ENCODE results near the gene RSAD1. TPM values are rescaled to one million over a fixed set of nuclear protein-coding genes. Genes with fewer than 3 reads are reported as not detected.
A peak's percentile ranks its signal among the peaks of the same experiment; 100 is the strongest.

The RSAD1 gene
- total and polyA plus RNA-seq, 4 donors: 10.8 to 22.7 (median 18.6) TPM

DNA sequence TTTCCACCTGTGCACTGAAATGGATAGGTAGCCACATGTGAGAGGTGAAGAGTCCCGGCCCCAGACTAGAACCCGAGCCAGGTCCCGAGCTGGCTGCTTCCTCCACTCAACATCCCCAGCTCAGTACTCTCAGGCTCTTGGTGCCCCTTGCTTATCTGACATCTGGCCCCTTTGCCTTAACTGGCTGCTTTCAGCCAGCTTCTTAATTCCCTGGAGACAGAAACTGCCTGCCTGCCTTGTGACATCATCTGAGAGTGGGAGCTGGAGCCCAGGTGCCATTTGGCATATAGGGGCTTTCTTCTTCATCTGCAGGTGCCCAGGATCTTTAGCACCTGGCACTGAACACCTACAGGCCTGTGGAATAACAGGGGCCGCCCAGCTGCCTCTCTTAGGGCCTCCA, 18.9 kb upstream of the RSAD1 start:
- Histone ChIP-seq H3K27me3 (ENCODE audit: control insufficient read depth in 4 of 4, insufficient read depth in 4 of 4, low read length in 3 of 4) (no peaks in the 10 kb centered on the region), H3K27ac (ENCODE audit: low read depth in 1 of 2, low read length in 2 of 2) (peak overlapping the region in 1 of 2 donors; percentile 73), H3K4me1 (ENCODE audit: control insufficient read depth in 4 of 4, insufficient read depth in 4 of 4, low read length in 3 of 4) (peaks cover 8 to 47% (median 27%) of the 10 kb centered on the region in 4 donors), H3K9ac (ENCODE audit: low read depth in 1 of 2, low read length in 2 of 2) (no peak overlapping the region), H3K36me3 (ENCODE audit: control insufficient read depth in 4 of 4, insufficient read depth in 3 of 4, low read depth in 1 of 4, low read length in 3 of 4) (peaks cover 0 to 3% (median 0%) of the 10 kb centered on the region in 4 donors), H3K9me3 (ENCODE audit: control insufficient read depth in 4 of 4, low read length in 3 of 4) (no peaks in the 10 kb centered on the region), H3K4me3 (ENCODE audit: low read depth in 1 of 3, low read length in 3 of 3) (no peak overlapping the region)
- TF ChIP-seq HNF4G (IDR thresholded peaks at IDR 0.05): no peak
- TF ChIP-seq, protein P1, sequence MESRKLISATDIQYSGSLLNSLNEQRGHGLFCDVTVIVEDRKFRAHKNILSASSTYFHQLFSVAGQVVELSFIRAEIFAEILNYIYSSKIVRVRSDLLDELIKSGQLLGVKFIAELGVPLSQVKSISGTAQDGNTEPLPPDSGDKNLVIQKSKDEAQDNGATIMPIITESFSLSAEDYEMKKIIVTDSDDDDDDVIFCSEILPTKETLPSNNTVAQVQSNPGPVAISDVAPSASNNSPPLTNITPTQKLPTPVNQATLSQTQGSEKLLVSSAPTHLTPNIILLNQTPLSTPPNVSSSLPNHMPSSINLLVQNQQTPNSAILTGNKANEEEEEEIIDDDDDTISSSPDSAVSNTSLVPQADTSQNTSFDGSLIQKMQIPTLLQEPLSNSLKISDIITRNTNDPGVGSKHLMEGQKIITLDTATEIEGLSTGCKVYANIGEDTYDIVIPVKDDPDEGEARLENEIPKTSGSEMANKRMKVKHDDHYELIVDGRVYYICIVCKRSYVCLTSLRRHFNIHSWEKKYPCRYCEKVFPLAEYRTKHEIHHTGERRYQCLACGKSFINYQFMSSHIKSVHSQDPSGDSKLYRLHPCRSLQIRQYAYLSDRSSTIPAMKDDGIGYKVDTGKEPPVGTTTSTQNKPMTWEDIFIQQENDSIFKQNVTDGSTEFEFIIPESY (IDR thresholded peaks at IDR 0.05): no peak
- TF ChIP-seq SP1 (IDR thresholded peaks at IDR 0.05): no peak
- no peak for TF ChIP-seq YY1 (IDR thresholded peaks at IDR 0.05)
- no peak for TF ChIP-seq GABPA (IDR thresholded peaks at IDR 0.05 in 1 of 2, conservative IDR thresholded peaks at IDR 0.05 in 1 of 2)
- TF ChIP-seq JUND (IDR thresholded peaks at IDR 0.05): no peak
- no peak for TF ChIP-seq HNF4A (conservative IDR thresholded peaks at IDR 0.05)
- TF ChIP-seq, protein P2, sequence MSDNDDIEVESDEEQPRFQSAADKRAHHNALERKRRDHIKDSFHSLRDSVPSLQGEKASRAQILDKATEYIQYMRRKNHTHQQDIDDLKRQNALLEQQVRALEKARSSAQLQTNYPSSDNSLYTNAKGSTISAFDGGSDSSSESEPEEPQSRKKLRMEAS (IDR thresholded peaks at IDR 0.05): no peak
- TF ChIP-seq CTCF (IDR thresholded peaks at IDR 0.05; ENCODE audit: low read depth, low read length, missing input control): no peak
- DNase-seq (ENCODE audit: low spot score): no peak
- over 99% methylated on average over 4 of the region's 4 CpGs for WGBS

- Histone ChIP-seq H3K4me3 (ENCODE audit: low read depth in 1 of 3, low read length in 3 of 3) (no peak overlapping the region), H3K36me3 (ENCODE audit: control insufficient read depth in 4 of 4, insufficient read depth in 3 of 4, low read depth in 1 of 4, low read length in 3 of 4) (peaks cover 0 to 7% (median 0%) of the 10 kb centered on the region in 4 donors), H3K27me3 (ENCODE audit: control insufficient read depth in 4 of 4, insufficient read depth in 4 of 4, low read length in 3 of 4) (no peaks in the 10 kb centered on the region), H3K9ac (ENCODE audit: low read depth in 1 of 2, low read length in 2 of 2) (no peak overlapping the region), H3K27ac (ENCODE audit: low read depth in 1 of 2, low read length in 2 of 2) (no peak overlapping the region), H3K4me1 (ENCODE audit: control insufficient read depth in 4 of 4, insufficient read depth in 4 of 4, low read length in 3 of 4) (peaks cover 8 to 58% (median 29%) of the 10 kb centered on the region in 4 donors), H3K9me3 (ENCODE audit: control insufficient read depth in 4 of 4, low read length in 3 of 4) (no peaks in the 10 kb centered on the region)
- DNase-seq (ENCODE audit: low spot score): no peak
- TF ChIP-seq, protein P3, sequence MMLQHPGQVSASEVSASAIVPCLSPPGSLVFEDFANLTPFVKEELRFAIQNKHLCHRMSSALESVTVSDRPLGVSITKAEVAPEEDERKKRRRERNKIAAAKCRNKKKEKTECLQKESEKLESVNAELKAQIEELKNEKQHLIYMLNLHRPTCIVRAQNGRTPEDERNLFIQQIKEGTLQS (IDR thresholded peaks at IDR 0.05): no peak
- TF ChIP-seq EGR1 (IDR thresholded peaks at IDR 0.05; ENCODE audit: low read depth in 2 of 2) (no peak), GABPA (IDR thresholded peaks at IDR 0.05 in 1 of 2, conservative IDR thresholded peaks at IDR 0.05 in 1 of 2) (no peak), JUND (IDR thresholded peaks at IDR 0.05) (no peak), CTCF (IDR thresholded peaks at IDR 0.05; ENCODE audit: low read depth, low read length, missing input control) (no peak), YY1 (IDR thresholded peaks at IDR 0.05) (no peak), HNF4G (IDR thresholded peaks at IDR 0.05) (no peak), HNF4A (conservative IDR thresholded peaks at IDR 0.05) (no peak), NR2F2 (IDR thresholded peaks at IDR 0.05) (no peak), RAD21 (IDR thresholded peaks at IDR 0.05) (no peak)
- 95% methylated on average over 9 of the region's 9 CpGs for WGBS
Measured at GRCh38 chr17:50460831-50461526, 17.7 kb upstream of the RSAD1 start.

Measured in liver (tissue), 9 donors.